GM12874 (cell line): Measurements from ENCODE around the gene AGTRAP.

Source experiments
- TF ChIP-seq, protein P1 (sequence below): IDR thresholded peaks from 2 replicates; pipeline ENCODE4 v1.5.1; 2011; ENCODE audit warnings: low read depth, mild to moderate bottlenecking, control low read depth, low read length, moderate library complexity; ENCODE audit not compliant: insufficient read depth

The AGTRAP gene

DNA sequence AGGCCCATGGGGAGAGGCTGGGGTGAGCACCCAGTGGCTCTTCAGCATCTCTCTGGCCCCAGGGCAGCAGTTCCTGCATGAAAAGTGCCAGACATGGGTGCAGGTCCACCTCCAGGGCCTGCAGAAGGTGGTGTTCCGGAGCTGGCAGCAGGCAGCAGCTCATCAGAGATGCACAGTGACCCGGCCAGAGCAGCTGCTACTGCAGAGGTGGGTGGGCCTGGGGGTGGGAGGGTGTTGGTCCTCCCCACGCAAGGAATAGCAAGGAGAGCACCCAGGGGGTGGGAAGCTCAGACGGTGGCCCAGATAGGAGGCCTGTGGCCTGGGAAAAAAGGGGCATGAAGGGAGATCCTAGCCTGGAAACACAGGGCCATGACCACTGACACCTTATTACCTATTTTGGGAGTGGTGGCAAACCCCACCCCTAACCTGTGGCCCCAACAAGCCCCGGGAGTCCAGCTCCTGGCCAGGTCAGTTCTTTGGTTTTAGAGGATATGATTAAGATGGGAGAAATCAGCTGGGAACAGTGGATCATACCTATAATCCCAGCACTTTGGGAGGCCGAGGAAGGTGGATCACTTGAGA, 46.3 kb downstream of the AGTRAP start:
- TF ChIP-seq, protein P1, sequence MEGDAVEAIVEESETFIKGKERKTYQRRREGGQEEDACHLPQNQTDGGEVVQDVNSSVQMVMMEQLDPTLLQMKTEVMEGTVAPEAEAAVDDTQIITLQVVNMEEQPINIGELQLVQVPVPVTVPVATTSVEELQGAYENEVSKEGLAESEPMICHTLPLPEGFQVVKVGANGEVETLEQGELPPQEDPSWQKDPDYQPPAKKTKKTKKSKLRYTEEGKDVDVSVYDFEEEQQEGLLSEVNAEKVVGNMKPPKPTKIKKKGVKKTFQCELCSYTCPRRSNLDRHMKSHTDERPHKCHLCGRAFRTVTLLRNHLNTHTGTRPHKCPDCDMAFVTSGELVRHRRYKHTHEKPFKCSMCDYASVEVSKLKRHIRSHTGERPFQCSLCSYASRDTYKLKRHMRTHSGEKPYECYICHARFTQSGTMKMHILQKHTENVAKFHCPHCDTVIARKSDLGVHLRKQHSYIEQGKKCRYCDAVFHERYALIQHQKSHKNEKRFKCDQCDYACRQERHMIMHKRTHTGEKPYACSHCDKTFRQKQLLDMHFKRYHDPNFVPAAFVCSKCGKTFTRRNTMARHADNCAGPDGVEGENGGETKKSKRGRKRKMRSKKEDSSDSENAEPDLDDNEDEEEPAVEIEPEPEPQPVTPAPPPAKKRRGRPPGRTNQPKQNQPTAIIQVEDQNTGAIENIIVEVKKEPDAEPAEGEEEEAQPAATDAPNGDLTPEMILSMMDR, result no peak

DNA sequence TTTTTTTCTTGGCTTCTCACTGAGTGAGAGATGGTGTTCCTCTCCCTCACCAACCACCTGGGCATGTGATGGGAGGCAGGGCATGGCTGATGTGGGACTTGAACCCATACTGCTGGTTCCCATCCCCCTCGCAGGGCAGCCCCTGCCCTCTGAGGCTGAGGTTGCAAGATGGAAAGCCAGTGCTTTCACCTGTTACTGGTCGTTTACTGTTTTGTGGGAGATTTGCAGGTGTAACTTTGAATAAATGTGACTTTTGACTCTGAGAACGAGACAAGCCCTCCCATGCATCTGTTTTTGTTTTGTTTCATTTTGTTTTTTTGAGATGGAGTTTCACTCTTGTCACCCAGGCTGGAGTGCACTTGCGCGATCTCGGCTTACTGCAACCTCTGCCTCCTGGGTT, 47.6 kb downstream of the AGTRAP start:
- TF ChIP-seq, protein P1, result no peak

DNA sequence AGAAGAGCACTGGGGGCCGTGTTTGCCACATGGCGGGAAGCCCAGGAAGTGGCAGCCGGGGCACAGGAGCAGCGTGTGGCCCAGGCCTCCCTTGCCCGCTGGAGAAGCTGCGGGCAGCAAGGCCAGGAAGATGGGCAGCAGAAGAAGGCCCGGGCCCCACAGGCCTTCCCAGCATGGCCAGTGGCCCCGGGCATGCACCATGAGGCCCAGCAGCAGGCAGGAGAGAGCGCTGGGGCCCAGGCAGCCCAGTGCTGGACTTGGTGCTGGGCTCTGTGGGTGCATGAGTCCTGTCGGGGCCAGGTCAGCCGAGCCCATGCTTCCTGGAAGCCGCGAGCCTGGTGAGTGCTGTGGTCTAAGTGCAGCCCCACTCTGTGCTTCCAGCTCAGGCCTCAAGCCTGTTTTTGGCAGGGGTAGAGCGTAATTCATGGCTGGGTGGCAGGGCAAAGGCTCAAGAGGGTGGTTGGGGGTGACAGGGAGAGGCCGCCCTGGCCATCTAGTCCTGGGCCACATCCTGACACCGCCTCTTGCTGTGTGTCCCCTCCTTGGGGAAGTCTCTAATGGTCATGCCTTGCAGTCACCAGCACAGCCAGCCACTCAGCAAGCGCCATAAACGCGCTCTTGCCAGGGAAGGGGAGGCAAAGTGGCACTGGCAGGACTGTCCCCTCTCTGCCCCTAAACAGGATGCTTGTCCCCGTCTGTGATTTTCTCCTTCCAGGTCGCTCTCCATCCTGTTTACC, 48.5 kb downstream of the AGTRAP start:
- TF ChIP-seq, protein P1, result no peak

DNA sequence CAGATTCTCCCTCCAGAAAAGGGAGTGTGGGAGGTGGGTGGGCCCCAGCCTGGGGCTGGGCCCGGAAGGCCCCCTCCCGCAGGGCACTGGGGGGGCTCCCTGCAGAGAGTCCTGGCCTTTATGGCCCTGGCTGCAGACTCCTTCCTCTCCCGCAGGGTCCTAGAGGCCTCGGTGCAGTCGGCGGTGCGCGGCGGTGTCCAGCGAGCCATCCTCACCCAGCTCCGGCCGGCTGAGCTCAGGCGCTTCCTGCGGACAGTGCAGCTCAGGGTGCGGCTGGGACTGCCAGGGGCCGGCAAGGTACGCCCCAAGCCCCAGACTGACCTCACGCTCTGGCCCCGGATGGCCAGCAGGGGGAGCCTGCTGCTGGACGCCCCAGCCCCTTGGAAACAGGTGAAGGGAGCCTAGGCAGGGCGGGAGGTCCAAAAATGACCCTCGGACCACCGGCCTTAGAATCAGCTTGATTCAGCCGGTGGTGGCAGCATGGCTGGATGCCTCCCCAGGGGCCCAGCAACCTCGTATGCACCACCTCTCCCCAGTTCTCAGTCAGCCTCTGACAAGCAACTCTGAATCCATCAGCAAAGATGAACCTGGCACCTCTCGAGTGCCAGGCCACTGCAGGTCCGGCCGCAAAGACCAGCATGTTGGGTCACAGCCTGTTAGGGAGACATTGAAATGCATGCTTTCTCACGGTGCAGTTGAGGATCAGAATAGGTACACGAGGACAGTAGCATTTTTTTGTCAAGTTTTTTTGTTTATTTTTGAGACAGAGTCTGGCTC, 49.2 kb downstream of the AGTRAP start:
- TF ChIP-seq, protein P1, result peak; percentile 94

DNA sequence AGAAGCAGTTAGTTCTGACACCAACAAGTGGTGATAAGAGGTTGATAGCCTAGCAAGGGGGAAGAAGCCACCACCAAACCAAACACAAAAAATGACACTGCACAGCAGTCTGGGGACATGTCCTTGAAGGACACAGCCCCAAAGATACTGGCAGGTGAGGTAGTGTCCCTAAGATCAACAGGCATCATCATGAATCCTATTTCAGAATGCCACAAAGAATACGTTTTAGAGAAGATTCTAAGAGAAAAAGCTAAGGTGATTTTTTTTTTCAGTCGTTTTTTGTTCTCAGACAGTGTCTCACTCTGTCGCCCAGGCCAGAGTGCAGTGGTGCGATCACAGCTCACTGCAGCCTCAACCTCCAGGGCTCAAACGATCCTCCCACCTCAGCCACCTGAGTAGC, 50.2 kb downstream of the AGTRAP start:
- TF ChIP-seq, protein P1, result no peak

DNA sequence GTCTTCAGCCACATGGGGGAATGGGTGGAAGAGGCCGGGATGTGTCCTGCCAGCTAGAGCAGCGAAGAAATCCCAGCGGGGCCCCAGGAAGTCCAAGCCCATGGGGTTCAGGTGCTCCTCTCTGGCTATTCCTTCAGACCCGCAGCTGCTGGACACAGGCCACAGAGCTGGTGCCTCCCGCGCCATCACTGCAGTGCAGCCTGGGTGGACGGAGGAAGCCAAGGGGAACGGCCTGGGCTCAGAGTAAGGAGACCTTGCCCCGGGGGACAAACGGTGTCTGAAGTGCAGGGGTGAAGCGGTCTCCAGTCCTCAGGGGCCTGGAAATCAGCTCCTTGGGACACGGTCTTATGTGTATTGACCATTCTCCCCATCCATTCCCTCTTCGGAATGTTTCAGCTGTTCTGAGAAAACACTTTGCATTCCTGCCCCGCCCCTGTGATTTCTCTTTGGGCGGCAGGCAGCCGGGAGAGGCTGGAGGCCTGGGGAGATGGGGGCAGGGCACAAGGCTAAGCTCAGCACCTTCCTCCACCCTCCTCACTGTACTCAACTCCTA, 51.4 kb downstream of the AGTRAP start:
- TF ChIP-seq, protein P1, result no peak

DNA sequence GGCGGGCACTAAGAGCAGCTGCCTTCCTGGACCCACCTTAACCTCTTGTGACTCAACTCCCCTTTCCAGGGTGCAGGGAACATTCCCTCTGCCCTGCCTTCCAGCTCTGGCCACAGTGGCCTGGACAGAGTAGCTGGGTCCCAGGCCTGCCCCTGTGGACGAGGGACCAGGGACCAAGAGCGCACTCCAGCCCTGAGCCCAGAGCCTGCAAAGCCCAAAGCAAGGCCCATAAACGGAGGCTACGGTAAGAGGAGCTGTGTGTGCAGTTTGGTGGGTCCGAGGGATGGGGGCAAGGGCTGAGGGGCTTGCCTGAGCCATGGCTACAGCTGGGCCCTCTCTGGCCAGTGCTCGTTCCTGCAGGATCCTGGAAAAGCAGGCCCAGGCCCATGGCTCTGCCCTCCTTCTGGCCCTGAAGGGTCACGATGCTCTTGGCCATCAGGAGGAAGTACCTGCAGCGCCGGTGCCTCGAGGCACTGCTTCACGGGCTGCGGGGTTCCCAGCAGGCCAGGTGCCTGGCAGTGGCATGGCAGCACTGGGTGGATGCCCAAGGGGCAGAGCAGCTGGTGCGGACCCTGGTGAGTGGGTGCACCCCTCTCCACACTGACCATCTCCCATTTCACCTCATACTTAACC, 52.0 kb downstream of the AGTRAP start:
- TF ChIP-seq, protein P1, result no peak
